NCI-H146 treated with DMSO at 0.1 percent for 48 hours (cell line): ENCODE results near the gene PLAAT4.

Experiments
- DNase-seq: peaks from one replicate; lab custom pipeline; 2025; ENCODE audit not compliant: unreplicated experiment; lab: John Stamatoyannopoulos, UW

Gene PLAAT4, protein sequence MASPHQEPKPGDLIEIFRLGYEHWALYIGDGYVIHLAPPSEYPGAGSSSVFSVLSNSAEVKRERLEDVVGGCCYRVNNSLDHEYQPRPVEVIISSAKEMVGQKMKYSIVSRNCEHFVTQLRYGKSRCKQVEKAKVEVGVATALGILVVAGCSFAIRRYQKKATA

DNA sequence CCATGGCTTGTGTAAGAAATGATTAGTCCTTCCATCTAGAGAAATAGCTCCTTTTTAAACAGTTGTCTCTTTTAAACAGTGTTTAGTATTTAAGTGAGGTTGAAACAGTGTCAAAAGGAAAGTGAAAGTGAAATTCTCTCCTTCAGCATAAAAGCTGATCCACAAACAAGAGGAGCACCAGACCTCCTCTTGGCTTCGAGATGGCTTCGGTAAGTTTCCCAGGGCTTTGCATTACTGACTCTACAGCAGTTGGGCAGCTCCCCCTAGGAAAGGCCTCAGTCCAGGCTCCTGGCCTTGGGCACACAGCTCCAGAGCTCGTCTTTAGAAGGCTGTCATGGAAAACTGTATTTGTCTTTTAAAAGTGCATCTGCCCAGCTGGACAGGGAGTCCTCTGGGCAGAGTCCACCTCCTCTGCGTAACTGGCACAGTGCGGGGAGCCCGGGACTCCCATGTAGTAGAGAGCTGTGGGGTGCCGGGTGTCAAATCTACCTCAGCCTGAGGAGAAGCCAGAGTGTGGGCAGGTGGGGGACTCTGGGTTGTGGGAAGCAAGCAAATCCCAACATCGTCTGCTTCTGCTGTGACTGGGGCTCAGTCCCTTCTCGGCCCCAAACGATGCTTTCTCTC, at the start of gene PLAAT4:
Gene PLAAT4 (plus strand): TSS at position 140 of the 624 bp plus-strand sequence. CDS start 61 bp downstream, at position 201.
- no peak for DNase-seq

DNA sequence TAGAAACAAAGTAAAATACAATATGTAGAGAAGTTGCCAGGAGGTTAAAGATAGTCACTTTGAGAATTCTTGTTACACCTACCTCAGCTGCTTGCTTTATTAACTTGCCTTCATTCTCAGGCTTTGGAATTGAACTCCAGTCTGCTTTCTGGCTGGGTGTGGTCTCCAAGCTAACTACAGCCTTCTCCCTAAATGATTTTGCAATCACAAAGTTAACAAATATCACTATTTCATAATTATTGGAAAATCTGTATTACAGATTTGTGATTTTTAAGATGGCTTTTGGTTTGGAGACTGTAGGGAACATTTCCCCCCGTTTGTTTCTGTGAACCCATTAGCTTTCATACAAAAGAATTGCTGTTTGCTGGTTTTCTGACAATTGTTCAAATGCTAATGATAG, 47.8 kb upstream of the PLAAT4 start:
- DNase-seq: no peak

DNA sequence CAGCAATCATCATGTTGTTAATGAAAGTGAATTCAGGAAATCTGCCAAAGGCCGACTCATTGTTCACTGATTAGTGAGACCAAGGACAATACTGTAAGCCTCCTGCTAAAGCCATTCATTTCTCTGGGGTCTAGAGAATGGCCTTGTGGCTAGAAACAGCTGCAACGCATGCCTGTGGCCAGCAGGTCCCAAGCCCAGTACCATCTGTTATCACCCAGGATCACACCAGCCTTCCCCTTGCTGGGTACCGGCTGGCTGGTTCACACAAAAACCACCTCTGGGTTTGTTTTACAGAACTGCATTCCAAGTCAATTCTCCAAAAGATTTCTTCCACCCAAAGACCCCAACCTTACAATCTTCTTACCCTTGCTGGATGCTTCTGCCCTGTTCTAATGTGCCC, 46.7 kb upstream of the PLAAT4 start:
- no peak for DNase-seq

DNA sequence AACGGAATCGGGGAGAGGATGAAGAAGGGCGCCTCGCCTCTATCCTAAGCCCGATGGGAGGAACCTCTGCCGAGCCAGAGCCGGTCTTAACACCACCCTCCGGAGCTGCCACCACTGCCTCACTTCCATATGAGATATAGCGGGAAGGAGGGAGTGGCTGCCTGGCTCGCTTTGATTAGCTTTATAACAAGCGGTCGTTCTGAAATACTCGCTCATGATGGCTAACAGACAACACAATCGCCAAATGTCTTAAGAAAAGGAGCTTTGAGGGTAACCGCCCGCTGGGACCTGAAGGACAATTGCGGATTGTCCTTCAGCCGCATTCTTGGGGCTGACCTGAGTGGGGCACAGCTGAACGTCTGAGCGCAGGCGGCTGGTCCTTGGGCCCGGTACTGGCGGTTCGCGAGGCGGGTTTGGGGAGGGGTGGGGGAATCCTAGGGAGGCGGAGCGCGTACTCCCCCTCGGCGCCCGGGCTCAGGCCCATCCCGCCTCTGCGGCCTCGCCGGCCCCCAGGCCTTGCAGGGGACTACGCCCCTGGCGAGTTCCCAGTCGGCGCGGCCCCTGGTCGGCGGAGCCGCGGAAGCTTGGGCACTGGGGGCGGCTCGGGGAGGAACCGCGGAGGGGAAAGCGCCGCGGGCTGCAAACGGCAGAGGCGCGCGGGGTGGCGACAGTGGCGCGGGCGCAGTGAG, 45.9 kb upstream of the PLAAT4 start, which contains the start of gene PLAAT5:
Gene PLAAT5 (minus strand): TSS at position 617 of the 689 bp plus-strand sequence. CDS start 133 bp downstream, at position 484.
- no peak for DNase-seq

DNA sequence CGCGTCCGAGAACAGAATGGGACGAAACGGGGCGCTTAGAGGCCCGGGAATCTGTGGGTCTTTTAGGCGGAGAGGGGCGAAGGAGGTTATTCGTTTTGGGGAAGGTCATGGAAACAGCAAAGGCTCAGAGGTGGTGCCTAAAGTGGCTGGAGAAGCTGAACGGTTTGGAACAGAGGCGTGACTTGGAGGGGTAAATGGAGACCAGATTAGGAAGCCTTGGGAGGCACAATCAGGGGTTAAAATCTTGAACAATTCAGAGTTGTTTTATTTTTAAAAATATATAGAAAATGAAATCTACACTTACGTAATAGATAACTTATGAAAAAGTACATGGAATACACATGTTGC, 45.4 kb upstream of the PLAAT4 start:
- no peak for DNase-seq

DNA sequence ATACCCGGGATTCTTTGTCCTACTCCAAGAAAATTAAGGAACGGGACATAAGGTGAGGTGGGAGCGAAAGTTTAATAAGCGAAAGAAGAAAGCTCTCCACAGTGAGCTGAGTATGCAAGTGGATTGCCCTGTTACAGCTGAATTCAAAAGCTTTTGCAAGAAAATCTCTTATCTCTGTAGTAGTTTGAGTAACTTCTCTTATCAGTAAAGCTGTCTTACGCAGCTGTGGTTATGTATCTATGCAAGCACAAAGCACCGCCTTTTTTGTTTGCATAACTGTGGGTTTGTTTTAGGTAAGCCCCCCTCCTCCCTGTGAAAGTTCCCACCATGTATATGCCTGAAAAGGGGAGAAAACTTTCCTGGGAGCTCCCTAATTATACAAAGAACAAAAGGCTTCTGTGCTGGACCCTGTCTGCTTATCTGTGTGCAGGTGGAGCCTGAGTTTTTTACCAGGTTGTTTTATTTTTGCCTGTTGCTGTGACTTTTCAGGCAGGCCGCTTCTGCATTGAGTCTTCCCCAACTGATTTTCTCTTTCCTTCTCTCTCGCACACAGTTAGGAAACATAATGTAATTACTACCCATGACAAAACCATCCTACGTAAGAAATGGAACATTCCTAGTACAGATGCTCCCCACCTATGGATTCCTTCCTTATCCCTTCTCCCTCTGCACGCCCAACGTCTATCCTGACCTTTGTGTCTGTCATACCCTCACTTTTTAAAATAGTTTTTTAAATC, 44.8 kb upstream of the PLAAT4 start:
- DNase-seq: no peak

DNA sequence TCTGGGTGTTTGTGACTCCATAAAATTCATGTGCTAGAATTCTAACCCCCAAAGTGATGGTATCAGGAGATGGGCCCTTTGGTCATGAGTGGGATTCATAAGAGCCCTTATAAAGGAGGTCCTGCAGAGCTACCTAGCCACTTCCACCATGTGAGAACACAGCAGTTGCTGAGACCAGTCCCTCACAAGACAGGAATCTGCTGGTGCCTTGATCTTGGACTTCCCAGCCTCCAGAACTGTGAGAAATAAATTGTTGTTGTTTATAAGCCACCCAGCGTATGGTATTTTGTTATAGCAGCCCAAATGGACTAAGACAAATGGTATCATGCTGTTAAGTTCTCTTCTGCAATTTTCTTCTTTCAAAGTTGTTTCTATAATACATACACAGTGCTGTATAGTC, 44.2 kb upstream of the PLAAT4 start:
- DNase-seq: no peak

DNA sequence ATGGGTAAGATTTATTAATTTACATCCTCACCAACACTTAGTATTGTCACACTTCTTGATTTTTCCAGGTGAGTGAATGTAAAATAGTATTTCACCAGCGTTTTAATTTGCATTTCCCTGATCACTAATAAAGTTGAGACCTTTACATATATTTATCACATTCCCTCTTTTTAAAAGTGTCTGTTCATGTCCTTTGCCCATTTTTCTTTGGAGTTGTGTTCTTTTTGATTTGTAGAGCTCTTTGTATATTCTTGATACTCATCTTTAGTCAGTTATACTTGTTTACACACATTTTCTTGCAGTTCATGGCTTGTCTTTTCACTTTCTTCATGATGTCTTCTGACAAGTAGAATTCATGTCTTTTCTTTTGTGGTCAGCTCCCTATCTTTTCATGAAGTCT, 43.5 kb upstream of the PLAAT4 start:
- no peak for DNase-seq

DNA sequence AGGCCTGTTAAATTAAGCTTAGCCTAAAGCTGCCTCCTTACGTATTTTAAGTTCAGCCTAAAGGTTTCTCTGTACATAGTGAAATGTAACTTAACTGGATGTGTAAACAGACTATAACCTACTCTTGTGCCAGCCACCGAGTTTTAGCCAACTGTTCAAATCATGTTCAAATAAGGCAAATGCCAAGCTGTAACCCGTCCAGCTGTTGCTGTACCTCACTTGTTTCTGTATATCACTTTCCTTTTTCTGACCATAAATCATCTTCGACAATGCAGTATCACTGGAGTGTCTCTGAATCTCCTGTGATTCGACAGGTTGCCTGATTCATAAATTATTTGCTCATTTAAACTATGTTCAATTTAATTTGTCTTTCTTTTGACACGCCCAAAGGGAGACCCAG, 41.6 kb upstream of the PLAAT4 start:
- DNase-seq: no peak

DNA sequence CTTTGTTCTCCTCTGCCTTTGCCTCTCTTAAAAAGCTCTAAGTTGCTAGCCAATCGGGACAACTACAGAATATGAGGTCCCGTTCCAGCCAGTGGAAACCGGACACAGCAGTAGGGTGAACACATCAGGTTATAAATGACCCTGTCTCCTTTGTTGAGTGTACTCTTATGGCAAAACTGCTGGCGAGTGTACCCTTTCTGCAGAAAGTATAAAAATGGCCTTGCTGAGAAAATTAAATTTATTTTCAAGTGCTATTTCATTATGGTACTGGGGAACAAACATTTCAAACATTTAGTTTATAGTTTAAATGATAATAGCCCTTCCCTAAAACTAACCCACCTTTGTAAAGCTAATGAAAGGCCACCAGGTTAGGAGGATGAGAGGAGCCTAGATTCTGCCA, 36.7 kb upstream of the PLAAT4 start:
- no peak for DNase-seq

DNA sequence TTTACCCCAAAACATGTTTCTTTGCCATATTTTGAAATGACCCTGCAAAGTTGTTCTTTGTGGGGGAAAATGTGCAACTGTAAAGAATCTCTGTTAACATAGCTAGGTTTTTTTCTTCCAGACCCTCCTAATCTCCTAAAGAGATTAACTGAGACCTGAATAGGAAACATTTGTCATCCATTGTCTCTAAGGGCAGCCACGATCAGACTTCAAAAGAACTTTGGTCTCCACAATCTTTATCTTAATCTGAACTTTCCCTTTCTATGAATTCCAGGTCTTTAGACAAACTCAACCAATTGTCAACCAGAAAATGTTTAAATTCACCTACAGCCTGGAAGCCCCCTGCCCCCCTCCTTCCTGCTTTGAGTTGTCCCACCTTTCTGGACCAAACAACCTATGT, 35.4 kb upstream of the PLAAT4 start:
- DNase-seq: no peak

DNA sequence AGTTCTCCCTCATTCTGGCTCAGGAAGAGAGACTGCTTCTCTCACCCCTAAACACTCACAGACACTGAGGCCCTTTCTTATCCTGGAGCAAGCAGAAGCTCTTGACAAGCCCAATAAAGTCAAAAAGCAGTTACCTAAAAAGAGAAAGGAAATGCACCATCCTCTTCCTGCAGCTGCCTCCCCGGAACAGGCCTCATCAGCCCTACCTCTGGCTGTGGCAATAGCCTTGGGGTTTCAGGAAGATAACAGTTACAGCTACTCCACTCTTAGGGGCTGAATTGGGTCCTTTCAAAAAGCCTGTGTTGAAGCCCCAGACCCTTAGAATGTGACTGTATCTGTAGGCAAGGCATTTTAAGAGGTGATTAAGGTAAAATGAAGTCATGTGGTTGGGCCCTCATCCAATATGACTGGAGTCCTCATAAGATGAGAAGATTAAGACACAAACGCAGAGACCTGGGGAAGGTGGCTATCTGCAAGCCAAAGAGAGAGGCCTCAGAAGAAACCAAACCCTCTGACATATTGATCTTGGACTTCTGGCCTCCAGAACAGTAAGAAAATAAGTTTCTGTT, 34.3 kb upstream of the PLAAT4 start:
- no peak for DNase-seq

DNA sequence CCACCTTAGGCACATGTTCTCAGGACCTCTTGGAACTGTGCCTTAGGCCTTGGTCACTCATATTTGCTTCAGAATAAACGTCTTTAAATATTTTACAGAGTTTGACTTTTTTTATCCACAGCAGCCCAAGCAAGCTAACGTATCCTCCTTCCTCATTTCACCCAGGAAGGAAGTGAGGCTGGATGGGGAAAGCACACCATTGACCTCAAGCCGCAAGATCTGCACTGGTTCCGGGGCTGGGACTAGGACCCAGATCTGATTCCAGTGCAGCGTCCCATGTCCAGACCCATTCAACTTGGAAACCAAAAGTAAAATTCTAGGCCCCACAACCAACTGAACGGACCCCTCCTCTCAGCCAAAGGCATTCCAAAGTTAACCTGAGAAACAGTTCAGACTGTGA, 33.1 kb upstream of the PLAAT4 start:
- DNase-seq: no peak

DNA sequence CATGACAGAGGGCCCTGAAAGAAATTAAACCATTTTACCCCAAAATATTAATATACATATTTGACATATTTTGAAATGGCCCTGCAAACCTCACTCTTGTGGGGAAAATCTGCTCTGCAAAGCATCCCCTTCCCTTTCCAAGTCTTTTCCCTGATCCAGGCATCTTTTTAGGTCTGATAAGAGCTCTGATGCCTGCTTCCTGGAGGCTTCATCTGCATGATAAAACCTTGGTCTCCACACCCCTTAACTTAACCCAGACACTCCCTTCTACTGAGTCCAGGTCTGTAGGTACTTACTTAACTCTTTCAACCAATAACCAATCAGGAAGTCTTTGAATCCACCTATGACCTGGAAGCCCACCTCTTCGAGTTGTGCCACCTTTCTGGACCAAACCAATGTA, 32.6 kb upstream of the PLAAT4 start:
- DNase-seq: no peak

DNA sequence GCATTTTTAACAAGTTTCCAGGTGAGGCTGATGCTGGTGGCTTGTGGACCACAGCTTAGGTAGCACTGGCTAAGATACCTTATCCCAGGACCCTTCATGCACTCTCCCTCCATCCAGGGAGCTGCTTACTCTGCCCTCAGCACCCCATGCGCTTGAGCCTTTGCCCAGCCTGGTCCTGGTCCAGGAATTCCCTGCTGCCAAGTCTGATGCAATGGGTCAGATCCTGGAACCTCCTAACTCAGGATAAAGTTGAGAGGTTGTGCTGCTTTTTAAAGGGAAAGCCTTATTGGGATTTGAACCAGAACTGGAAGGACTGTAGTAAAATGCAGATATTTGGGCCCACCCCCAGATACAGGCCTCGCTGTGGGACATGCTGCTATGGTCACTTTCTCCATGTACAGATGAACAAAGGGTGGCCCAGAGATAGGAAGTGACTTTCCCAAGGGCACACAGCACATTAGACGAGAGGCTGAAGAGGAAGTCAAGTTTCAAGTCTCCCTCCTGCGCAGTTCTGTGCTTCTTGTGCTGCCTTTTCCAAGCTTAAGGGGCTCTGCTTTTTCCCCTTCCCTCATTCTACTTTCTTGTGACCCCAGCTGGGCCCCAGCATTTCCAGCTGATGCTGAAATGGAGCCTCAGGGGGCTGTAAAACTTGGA, 31.5 kb upstream of the PLAAT4 start:
- no peak for DNase-seq

DNA sequence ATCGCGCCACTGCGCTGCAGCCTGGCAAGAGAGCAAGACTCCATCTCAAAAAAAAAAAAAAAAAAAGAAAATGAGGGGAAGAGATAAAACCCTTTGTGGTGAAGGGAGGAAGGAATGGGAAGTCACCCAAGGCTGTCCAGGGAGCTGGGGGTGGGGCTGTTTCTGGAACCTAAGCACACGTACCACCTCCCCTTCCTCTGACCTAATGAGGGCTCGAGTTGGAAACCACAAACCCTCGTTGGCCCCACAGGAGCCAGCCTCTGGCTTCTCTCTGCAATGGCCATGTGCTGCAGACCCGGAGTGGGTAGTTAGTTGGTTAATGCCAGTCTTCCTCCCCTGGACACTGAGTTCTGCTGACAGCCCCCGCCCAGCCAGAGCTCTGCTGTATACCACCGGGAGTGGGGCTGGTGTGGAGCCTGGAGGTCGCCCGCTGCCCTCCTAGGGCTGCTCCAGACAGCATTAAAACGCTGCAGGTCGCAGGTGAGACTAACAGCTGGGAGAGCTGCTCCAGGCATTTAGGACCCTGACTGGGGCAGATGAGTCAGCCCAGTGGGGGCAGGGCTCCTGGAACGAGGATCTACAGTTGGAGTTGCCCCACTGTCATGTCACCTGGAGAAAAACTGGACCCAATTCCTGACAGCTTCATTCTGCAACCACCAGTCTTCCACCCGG, 30.6 kb upstream of the PLAAT4 start, which contains the start of gene LGALS12:
Gene LGALS12 (plus strand): TSS at position 228 of the 672 bp plus-strand sequence. CDS start 375 bp downstream, at position 603.
- no peak for DNase-seq

DNA sequence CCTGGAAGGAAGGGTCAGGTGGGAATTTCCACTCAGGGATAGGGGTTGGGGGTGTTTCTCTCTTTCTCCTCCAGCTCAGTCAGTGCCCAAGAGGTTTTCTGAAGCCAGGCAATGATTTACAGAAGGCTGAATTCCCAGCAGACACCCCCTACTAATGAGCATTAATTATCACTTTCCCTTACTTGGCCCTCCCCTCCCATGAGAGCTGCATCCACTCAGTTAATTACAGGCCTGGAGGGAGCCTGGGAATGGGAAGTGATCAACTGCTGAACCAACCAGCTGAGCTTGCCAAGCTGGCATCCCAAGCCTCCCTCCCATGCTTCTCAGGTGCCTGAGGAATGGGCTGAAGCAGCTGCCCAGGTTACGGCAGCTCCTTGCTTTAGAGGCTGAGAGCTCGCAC, 29.7 kb upstream of the PLAAT4 start:
- DNase-seq: no peak

DNA sequence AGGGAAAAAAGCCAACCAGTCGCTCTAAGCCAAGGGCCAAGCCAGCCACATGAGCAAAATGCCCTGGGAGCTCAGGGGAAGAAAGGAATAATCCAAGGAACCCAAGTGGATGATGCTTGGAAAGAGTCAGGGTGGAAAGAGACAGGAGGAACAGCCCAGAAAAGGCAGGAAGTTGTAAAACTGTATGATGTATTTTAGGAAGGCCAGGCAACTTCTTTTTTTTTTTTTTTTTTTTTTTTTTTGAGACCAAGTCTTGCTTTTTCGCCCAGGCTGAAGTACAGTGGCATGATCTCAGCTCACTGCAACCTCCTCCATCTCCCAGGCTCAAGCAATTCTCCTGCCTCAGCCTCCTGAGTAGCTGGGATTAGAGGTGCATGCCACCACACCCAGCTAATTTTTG, 29.1 kb upstream of the PLAAT4 start:
- DNase-seq: no peak

DNA sequence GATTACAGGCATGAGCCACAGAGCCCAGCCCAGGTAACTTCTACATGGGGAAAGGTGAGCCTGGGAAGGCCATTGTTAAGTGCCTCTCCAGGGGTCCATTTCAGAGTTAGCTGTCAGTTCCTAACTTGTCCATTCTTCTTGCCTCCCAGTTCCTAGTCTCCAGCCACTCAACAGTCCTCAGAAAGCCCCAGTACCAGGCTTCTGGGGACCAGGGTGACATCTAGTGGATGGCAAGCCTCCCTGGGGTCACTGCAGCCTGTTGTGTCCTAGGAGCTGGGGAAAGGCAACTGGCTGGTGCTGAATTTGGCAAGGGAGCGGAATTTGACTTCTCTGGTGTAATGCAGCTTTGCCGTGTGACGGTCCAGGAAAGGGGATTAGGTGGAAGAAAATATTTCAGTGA, 28.6 kb upstream of the PLAAT4 start:
- DNase-seq: no peak

DNA sequence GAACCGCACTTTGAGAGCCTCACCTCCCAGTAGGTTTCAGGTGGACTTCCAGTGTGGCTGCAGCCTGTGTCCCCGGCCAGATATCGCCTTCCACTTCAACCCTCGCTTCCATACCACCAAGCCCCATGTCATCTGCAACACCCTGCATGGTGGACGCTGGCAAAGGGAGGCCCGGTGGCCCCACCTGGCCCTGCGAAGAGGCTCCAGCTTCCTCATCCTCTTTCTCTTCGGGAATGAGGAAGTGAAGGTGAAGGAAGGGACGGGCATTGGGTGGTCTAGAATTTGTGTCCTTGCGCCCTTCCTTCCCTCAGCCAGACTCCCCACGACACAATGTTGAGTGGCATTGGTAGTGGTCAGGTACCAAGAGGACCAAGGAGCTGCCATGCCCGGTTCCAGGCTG, 27.9 kb upstream of the PLAAT4 start:
- DNase-seq: no peak
